HG02840 (cell line): Measurements from ENCODE around the gene PRM3.

Experiments used
- ATAC-seq: cut with Tn5 transposase; IDR thresholded peaks from one replicate; pipeline ENCODE4 v1.9.1; 2021; ENCODE audit warnings: mild to moderate bottlenecking, moderate library complexity, moderate number of reproducible peaks; ENCODE audit not compliant: unreplicated experiment, low FRiP score

The PRM3 gene

GRCh38 chr16:11289202-11289601 is 15.8 kb upstream of the PRM3 start:
- no peak for ATAC-seq

- ATAC-seq = no peak
These were observed 12.4 kb upstream of the PRM3 start for GRCh38 chr16:11285842-11286241.

- ATAC-seq = no peak
These were observed 10.4 kb upstream of the PRM3 start for GRCh38 chr16:11283820-11284248.

GRCh38 chr16:11280616-11281522 is 7.4 kb upstream of the PRM3 start, which contains the start of gene PRM1:
PRM1 (minus strand) TSS chr16:11281330; CDS start chr16:11281238, 92 bp downstream.
- ATAC-seq = no peak

GRCh38 chr16:11278681-11279628 is 5.5 kb upstream of the PRM3 start:
- no peak for ATAC-seq

GRCh38 chr16:11277607-11278337 is 4.3 kb upstream of the PRM3 start:
- ATAC-seq = no peak

GRCh38 chr16:11276896-11277593 is 3.6 kb upstream of the PRM3 start:
- ATAC-seq = no peak

- no peak for ATAC-seq
These were observed 2.9 kb upstream of the PRM3 start, which contains the start of gene PRM2 for GRCh38 chr16:11276143-11276895. PRM2 (minus strand) TSS chr16:11276480; CDS start chr16:11276370, 110 bp downstream.

GRCh38 chr16:11274964-11275363 is 1.5 kb upstream of the PRM3 start:
- no peak for ATAC-seq

GRCh38 chr16:11273721-11274324 is 394 bp upstream of the PRM3 start:
- ATAC-seq = no peak

GRCh38 chr16:11272484-11272883 is 945 bp downstream of the PRM3 start:
- no peak for ATAC-seq

GRCh38 chr16:11271610-11272009 is 1.8 kb downstream of the PRM3 start:
- ATAC-seq = no peak

GRCh38 chr16:11270602-11271162 is 2.7 kb downstream of the PRM3 start:
- no peak for ATAC-seq

GRCh38 chr16:11268921-11269375 is 4.5 kb downstream of the PRM3 start, which contains the start of gene TNP2:
TNP2 (minus strand) TSS chr16:11269325; CDS start chr16:11269262, 63 bp downstream.
- ATAC-seq = no peak

GRCh38 chr16:11265124-11265523 is 8.3 kb downstream of the PRM3 start:
- no peak for ATAC-seq

- no peak for ATAC-seq
These were observed 9.1 kb downstream of the PRM3 start for GRCh38 chr16:11264155-11264832.

- no peak for ATAC-seq
These were observed 9.7 kb downstream of the PRM3 start for GRCh38 chr16:11263737-11264136.
